Iris pigment epithelial cell (primary cell): ENCODE data around the gene SSBP3.
A peak's percentile ranks its signal among the peaks of the same experiment; 100 is the strongest.

Experiments used
- DNase-seq: peaks from one replicate; pipeline ENCODE4 v3.0.0-alpha.2; 2011; ENCODE audit warnings: low read depth

SSBP3 gene

DNA sequence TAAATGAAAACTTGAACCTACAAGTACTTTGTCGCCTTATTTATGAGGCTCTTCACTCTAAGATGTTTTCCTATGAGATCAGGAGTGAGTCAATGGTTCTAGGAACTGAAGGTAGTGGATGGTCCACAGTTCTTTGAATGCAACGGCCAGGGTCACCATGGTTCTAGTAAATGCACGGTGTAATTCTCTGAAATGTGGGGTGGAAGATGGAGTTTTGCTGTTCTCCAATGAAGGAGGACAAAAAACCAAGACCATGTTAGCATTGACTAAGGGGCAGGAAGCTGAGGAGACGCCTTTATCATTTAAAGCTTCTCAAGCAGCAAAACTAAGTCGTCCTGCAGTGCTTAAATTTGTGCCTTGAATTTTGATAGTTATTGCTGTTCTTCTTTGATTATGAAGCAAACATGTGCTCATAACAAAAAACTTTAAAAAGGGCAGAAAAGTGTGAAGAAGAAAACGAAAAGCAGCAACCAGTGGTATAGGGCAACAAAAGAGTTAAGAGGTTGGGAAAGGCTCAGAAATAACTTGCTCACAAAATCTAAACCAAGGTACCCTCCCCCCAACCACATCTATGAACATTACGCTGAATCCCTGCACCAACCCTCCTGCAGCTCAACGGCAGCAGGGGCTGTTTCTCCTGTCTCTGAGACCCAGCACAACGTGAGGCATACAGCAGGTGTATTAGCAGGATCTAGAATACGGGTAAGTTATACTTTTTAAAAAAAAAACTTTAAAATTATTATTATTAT is 121.2 kb downstream of the SSBP3 start:
- no peak for DNase-seq

DNA sequence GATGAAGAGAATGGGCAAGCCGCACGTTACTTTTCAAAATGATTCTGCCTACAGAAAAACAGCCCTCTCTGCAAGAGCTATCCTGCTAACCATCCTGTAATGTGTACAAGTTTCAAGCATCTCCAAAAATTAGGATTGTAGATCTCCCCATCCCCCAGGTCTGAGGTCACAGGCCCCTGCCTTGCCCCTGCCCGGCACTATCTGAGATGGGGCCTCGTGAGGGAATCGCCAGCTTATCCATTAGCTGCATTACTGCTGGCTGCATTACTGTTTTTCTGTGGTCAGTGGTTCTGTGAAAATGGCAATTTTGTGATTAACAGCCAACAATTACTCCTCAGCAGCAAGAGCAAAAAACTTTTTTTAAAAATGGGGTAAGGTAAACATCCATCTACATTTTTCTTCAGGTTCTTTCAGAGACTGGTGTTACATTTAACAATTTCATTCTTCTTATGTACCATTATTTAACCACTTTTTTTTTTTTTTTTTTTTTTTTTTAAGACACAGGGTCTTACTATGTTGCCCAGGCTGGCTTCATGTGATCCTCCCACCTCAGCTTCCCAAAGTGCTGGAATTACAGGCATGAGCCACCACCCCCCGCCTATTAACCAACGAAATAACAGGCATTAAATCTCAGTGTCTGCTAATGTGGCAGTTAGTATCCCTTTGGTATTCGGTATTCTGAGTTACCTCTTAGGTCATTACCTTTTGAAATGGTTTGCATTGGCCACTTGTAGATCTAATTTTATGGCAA is 122.4 kb downstream of the SSBP3 start:
- DNase-seq, result no peak

DNA sequence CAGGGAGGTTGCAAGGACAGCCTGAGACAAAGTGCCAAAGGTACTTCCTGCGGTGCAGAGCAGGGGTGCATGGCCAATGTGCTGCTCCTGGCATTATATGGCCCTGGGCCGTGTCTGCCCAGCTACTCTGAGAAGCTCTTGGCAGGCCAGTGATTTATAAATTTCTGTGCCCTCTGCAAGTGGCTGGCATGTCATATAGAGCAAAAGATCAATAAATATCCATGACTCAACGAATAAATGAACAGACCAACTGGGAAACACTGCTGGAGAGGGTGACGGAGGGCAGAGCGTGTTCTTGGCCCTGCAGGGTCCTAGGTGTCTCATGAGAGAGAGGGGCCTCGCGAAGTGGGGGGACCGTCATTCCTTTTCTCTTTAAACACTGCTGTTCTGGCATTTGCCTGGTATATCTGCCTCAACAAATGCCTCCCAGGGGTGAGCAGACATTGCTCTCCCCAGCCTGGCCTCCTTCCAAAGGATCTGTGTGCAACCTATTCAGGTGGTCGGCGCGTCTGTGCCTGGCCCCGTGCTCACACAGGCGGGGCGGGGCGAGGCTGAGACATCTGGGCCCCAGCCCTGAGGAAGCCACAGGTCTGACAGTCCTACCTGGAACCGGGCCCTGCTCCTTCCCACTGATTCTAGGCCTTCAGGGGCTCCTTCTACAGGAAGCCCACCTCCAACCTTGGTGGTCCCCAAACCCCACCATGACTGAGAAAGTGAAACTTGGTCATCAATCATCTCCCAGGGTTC is 123.9 kb downstream of the SSBP3 start:
- no peak for DNase-seq

DNA sequence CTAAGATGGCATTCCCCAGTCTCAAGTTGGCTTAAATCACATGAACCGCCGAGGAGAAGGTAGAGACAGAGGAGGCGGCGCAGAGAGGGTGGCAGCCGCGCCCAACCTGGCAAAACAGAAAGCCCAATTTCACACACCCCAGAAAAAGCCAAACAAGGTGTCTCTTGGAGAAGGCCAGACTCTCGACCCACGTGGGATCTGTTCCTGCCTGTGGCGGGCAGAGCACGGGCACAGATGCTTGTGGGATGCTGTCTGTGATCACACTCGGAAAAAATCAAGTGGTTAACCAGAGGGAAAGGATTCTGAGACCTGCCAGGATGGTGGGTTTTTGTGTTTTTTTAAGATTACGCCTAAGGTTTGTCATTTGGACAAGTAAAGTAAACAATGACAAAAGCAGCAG is 125.5 kb downstream of the SSBP3 start:
- no peak for DNase-seq

DNA sequence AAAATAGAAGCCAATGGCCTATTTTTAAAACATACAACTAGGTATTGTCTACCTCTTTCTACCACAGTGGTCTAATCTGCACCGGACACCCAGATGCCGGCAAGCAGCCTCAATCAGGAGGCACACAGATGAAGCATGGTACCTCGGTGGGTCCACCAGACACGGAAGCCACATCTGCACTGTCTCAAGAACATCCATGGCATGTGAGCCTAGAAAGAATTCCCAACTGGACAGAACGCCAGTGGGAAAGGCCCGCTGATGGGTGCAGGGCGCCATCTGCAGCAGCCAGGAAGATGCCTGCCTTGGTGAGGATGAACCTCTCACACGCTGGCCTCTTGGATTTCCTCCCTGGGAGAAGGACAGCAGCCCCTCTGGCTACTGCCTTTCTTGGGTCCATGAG is 126.7 kb downstream of the SSBP3 start:
- no peak for DNase-seq

DNA sequence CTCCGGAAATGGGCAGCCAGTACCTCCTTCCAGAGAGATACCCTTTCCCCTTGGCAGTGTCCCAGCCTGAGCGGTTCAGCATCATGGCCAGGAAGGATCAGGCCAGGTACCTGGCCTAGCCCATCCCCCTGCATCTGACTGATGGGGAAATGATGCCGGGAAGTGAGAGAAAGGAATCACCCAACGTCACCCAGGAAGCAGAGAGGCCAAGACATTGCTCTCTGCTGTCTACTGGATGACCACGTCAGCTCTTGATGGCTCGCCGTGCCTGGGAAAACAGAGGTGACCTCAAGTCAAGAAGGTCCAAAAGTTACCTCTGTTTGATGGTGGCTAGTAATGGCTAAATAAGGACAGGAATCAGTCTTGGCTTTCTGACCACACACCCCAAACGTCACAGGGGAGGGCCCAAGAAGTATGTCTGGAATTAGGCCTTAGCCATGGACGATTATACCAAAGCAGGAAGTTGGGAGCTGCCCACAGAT is 127.2 kb downstream of the SSBP3 start:
- DNase-seq, result peak; percentile 86

DNA sequence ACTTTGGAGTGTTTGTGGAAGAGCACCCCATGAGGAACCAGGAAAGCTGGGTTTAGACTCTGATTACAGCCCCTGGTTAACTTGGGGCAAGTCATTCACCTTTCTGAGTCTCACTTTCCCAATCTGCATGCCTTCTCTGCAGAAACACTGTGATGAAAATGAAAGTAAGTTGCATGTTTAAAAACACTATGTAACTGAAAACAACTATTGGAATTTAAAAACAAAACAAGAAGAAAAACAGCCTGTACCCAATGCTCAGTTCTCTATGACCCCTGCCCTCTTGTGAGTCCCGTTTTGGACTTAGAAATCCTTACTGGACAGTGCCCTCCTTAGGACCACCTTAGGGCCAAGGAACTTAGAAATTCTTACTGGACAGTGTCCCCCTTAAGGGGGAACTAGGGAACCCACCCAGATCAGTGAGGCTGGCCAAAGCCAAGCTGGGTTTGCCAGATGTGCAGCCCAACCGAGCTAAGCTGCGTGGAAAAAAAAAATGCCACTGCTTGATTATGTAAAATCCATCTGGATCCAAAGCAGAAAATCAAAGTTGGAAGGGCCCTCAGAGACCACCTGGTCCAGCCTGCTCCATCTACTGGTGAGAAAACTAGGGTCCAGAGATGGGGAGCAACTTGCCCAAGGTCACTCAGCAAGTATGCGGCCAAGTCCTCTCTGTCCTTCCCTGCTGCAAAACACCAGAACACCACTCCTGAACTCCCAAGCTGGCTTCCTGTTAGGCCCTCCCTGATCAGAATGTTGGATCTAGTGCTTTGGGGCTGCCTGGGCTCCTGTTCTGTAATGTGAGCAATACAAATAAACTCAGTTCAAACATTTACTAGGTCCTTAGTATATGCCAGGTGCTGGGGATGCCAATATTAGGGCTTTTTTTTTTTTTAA is 128.5 kb downstream of the SSBP3 start:
- DNase-seq, result peak; percentile 79

DNA sequence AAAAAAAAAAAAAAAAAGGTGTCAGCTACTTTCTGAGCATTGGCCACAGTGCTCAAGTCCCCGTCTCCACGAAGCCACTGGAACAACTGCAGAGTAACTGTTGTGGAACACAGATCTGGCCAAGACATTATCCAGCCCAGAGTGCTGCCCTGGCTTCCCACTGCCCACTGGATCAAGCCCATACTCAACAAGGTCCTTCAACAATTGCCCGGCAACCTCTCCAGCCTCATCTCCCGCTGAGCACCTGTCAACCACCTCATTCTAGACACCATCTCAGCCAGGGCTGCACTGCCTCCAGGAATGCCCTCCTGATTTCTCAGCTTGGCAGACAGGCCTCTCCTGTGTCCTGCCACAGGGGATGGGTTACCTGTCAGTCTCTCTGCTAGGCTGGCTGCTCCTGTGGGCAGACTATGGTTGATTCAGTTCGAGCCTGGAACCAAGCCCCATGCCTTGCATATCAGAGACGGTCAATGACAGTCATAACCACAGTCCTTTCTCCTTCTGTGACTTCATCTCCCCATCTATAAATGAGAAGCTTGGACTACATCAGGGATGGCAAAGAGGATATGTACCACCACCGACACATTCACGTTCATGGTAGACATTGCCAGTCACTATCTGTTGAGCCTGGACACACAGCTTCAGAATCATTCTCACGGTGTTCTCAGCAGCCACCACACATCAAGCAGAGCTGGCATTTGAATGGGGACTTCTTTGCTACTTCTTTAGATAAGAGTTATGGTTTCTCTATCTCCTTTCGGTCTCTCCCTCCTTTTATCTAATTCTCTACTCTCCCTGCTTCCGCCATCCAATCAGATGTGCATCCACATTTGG is 129.4 kb downstream of the SSBP3 start:
- no peak for DNase-seq

DNA sequence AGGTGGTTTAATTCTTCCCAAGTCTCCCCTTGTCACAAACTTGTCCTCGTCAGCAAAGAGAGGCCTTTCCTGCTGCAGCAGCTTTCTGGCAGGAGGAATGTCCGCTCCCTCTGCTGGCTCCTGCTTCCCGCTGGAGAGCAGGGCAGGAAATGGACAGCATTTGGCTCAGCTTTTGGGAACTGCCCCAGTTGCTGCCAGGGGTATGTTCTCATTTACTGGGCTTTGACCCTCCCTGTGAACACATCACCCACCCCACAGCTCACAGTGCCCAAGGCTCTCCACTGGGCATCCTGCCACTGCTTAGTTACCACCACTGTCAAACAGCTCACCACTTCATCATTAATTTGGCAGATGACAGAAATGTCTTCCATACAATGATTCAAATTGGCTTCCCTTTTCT is 130.8 kb downstream of the SSBP3 start:
- DNase-seq, result no peak

DNA sequence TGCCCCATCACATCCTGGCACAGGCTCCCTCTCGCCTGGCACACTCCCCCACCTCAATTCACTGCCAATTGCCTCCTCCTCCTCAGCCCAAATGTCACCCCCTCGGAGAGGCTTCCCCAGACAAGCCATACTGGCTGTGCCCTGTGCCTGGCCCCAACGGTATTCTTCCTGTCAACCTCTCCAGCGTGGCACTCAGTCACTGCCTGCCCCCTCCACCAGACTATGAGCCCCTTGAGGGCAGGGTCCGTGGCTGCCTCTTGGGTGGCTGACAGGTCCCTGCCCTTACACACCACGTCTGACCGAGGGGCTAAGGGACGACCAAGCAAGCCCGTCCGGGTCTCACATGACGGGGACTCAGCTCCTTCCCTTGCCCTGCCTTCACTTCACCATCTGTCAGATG is 131.3 kb downstream of the SSBP3 start:
- no peak for DNase-seq

DNA sequence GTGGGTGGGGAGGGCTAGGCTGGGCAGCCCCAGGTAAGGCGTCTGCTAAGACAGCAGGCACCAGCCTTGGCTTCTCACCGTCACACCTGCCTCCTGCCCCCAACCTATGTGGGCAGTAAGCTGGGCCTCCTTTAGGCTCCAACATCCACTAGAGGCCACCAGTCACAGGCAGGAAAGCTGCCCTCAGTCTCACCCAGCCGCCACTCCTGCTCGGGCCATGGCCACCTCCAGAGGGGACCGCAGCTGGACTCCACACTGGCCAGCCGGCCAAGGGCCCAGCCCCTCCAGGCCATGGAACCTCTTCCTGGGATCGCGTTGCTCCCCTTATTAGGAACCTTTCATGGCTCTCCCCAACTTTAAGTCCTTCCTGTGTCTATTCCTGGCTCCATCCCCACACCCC is 131.7 kb downstream of the SSBP3 start:
- no peak for DNase-seq

DNA sequence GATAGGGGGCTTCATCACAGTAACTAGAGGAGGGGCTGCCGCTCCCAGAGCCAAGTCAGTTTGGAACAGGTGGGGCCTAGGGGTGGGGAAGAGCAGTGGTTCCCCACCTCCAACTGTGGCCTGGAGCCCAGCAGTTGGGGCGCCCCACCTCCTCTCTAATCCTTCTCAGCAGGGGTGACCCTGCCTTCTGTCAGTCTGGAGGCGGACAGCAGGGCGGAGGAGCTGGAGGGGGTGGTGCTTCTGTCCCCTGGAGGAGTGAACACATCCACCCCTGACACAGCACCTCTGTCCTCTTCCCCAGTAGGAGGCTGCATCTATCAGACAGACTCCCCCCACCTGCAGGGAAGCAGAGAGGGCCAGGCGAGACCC is 132.4 kb downstream of the SSBP3 start:
- DNase-seq, result peak; percentile 58

DNA sequence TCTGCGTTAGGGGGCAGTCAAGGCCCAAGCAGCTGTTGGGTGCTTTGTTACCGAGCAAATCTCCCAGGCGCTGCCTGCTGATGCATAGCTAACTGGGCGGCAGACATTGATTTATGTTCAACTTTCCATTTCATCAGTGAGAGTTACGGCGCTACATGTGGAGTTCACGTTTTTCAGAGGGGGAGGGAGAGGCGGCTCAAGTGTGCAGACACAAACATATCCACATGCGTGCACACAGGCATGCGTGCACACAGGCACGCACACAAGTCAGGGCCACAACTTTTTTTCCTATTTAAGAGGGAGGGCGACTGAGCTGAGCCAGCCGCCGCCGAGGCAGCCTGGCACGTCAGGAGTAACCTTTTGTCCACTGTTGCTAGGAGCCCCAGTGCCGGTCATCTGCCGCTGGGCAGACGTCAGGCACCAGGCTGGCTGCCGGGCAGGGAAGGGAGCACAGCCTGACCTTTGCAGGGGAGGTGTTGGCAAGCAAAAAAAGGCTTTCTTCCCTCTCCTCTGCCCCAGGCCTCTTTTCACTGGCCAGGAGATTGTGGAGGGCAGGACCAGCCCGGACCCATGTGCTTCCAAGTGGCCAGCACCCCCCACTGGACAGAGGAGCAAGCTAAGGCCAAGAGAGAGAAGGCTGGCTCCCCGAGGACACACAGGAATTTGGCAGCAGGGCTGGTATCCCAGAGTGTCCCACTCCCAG is 133.0 kb downstream of the SSBP3 start:
- DNase-seq, result peak; percentile 92

DNA sequence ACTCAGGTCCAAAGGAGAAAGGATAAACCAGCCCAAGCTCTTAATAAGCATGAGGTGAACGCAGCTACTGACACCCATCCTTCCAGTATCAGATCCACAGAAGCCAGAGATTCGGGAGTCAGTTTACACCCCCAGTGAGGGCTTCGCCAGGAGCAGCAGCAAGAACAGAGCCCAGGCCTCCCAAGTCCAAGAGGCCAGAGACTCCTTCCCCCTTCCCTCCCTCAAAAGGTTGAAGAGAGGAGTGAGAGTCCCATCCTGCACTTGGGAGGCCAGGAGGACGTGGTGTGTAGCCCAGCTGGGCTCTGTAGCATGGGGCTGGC is 133.5 kb downstream of the SSBP3 start:
- no peak for DNase-seq

DNA sequence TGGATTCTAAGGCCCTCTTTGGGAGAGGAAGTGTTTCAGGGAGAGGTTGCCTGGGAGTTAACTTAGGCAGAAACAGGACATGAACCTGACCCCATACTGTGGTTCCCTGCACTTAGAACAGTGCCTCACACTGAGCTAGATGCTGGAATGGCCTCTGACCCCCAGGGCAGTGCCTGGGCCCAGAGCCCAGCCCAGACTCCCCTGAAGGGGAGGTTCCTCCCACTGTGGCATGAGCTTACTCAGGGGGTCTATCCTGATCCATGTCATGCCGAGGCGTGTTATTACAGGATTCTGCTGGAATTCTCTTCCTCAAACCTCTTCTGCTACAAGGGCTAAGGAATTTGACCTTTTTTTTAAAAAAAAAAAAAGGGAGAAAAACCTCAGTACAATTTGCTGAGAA is 134.1 kb downstream of the SSBP3 start:
- DNase-seq, result no peak

DNA sequence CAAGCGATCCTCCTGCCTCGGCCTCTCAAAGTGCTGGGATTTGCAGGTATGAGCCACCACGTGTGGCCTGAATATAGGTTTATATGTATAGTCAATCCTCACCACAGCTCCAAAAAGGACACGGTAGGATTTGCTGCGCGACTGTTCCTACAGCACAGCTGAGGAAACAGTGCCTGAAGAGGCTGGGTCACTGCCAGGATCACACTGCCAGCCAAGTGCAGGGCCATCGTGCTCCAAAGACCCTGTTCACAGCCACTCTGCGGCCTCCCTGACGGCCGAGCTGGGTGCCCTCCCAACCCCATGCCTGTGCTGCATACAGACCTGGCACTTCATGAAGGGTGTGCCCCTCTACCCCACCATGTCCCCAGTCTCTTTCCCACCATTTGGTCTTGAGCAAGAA is 134.9 kb downstream of the SSBP3 start:
- no peak for DNase-seq

DNA sequence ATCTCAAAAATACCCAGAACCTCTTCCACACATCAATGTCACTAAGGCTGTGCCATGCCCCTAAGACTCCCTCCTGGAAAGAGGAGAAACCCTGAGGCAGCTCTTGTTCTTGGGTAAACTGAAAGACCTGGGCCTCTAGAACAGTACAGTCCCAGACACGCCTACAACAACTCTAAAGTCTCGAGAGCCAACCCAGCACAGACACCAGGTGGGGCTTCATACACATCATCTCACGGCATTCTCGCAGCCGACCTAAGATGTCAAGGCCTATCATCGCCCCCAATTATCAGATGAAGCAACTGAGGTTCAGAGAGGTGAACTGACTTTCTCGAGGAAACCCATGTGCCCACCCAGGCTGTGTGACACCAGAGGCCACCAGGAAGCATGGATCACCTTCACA is 135.7 kb downstream of the SSBP3 start:
- DNase-seq, result no peak

DNA sequence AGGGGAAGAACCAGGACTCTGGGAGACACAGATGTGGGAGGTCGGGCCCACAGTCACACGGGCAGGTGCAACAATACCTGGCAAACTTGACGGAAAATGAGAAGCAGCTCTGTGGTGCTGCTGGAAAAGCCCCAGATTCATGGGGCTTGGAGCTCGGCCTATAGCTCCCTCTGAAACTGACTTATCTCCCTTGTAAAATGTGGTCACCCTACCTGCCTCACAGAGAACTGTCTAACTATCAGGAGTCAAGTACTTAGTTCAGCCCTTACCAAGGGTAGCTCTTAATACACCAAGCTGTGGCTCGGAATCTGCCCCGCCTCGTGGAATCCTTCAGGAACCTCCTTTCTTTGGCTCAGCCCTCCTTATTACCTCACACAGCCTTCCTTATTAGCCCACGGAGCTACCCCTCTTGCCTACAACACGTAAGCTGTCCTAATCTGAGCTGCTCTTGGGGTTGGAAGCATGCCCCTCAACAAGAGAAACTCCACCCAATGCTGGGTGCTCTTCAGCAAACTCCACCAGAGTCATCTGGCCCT is 137.4 kb downstream of the SSBP3 start:
- no peak for DNase-seq

DNA sequence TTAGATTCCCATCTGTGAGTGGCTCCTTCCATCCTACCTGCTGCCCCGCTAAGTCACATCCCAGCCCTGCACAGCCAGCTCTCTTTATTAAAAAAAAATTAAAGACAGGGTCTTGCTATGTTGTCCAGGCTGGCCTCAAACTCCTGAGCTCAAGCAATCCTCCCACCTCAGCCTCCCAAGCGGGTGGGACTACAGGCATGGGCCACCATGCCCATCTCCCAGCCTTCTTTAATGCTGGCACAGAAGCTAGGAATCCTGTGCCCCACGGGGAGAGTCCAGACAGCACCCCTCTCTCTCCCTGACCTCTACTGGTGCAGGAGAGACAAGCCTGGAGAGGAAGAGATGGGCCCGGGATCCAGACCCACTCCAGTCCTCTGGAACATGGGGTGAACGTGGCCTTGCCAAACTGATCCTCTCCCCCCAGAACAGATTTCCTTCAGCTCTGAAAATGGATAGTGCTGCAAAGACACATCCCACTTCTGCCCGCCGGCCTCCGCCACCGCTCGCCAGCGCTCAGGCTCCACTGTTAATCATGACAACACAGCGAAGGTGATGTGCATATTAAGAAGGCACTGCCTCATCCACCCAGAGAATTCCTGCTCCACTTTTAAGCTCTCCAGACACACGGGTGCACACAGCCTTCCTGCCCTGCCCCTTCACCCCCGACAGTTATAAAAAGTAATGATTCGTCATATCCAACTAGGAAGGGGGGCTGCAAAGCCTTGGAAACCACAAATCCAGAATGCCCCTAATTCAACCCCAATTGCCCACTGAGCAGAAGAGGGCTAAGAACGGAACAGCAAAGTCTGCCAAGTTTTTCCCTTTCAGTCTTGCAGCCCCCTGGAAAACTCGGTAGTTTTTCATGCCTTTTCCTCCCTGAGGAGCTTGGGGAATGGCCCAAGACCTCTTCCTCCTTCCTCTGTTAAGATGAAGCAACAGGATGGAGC is 138.1 kb downstream of the SSBP3 start:
- DNase-seq, result no peak
